H1 (cell line): ENCODE measurements around the gene ANGEL2. TPM values are rescaled to one million over a fixed set of nuclear protein-coding genes. Genes with fewer than 3 reads are reported as not detected.

Experiments used
- CTCF ChIA-PET: fragments of 300-600 bp; sonication (Branson Sonifier 250); formaldehyde crosslinking; loops from one replicate; lab custom pipeline; 2021; ENCODE audit not compliant: partially characterized antibody; lab: Charles Lee
- POLR2A ChIA-PET: fragments of 300-600 bp; sonication (Branson Sonifier 250); formaldehyde crosslinking; loops from one replicate; lab custom pipeline; 2021; ENCODE audit warnings: inconsistent platforms; ENCODE audit not compliant: partially characterized antibody; lab: Charles Lee
- DNase-seq, 2 experiments: peaks; one replicate each; pipeline versions ENCODE4 v3.0.0 to v3.0.0-alpha.2; 2010 to 2022; ENCODE audit warnings: low spot score in 2 of 2, low read depth in 1 of 2, mixed read lengths in 1 of 2
- FAIRE-seq: peaks from 2 replicates; lab custom pipeline; 2011; peaks lifted over from hg19 to GRCh38; lab: Jason Lieb, UNC
- H2AFZ ChIP-seq: 2 replicates; pipeline ENCODE4 v1.8.1; 2012; ENCODE audit warnings: low read length, inconsistent platforms
- H2AK5ac ChIP-seq: 2 replicates; pipeline ENCODE4 v1.6.1; 2013; ENCODE audit warnings: low read depth, low read length
- H2BK120ac ChIP-seq: replicated peaks from 2 replicates; pipeline ENCODE3; 2013; ENCODE audit warnings: low read depth, low read length, inconsistent platforms
- H2BK12ac ChIP-seq: 2 replicates; pipeline ENCODE4 v1.6.1; 2013; ENCODE audit warnings: low read depth, low read length
- H2BK15ac ChIP-seq: 2 replicates; pipeline ENCODE4 v1.6.1; 2013; ENCODE audit warnings: low read length
- H2BK20ac ChIP-seq: 2 replicates; pipeline ENCODE4 v1.6.1; 2013; ENCODE audit warnings: low read length
- H2BK5ac ChIP-seq: 2 replicates; pipeline ENCODE4 v1.6.1; 2013; ENCODE audit warnings: low read depth, low read length
- H3K14ac ChIP-seq: 2 replicates; pipeline ENCODE4 v1.6.1; 2013; ENCODE audit warnings: inconsistent platforms; ENCODE audit not compliant: insufficient read length
- H3K18ac ChIP-seq: 2 replicates; pipeline ENCODE4 v1.6.1; 2013; ENCODE audit warnings: low read length; ENCODE audit errors: extremely low read depth
- H3K23ac ChIP-seq: 2 replicates; pipeline ENCODE4 v1.6.1; 2013; ENCODE audit warnings: inconsistent platforms; ENCODE audit not compliant: insufficient read length
- H3K23me2 ChIP-seq: 2 replicates; pipeline ENCODE4 v1.6.1; 2013; ENCODE audit warnings: low read depth, low read length
- H3K27ac ChIP-seq: 2 replicates; pipeline ENCODE4 v1.6.1; 2011; ENCODE audit warnings: low read depth, low read length, inconsistent platforms
- H3K27me3 ChIP-seq, 4 experiments: replicated peaks in 1 of 4; 1 replicate in 1 of 4; 2 replicates in 3 of 4; pipeline versions ENCODE4 v1.6.1 to v1.8.1; 2011 to 2013; ENCODE audit warnings: low read length in 3 of 4, mild to moderate bottlenecking in 3 of 4, inconsistent platforms in 2 of 4, mixed read lengths in 2 of 4, moderate library complexity in 1 of 4; ENCODE audit not compliant: control insufficient read depth in 3 of 4, insufficient read depth in 3 of 4; ENCODE audit errors: extremely low read depth in 1 of 4
- H3K36me3 ChIP-seq, 4 experiments: 2 replicates each; pipeline versions ENCODE4 v1.6.1 to v1.8.1; 2011 to 2013; ENCODE audit warnings: mild to moderate bottlenecking in 4 of 4, low read length in 3 of 4, moderate library complexity in 2 of 4, control low read depth in 1 of 4, inconsistent platforms in 1 of 4; ENCODE audit not compliant: insufficient read depth in 4 of 4, control insufficient read depth in 2 of 4
- H3K4ac ChIP-seq: replicated peaks from 2 replicates; pipeline ENCODE3; 2013; ENCODE audit warnings: low read length, low read depth, mixed read lengths, inconsistent platforms; ENCODE audit not compliant: insufficient read length
- H3K4me1 ChIP-seq, 4 experiments: replicated peaks in 1 of 4; 1 replicate in 1 of 4; 2 replicates in 3 of 4; pipeline versions ENCODE4 v1.6.1 to v1.8.1; 2011 to 2013; ENCODE audit warnings: low read length in 3 of 4, inconsistent platforms in 2 of 4, mixed read lengths in 1 of 4; ENCODE audit not compliant: insufficient read depth in 4 of 4, control insufficient read depth in 3 of 4
- H3K4me2 ChIP-seq, 2 experiments: 2 replicates each; pipeline versions ENCODE4 v1.6.1 to v1.8.1; 2011 to 2013; ENCODE audit warnings: low read depth in 2 of 2, low read length in 2 of 2, control low read depth in 1 of 2, inconsistent platforms in 1 of 2, mild to moderate bottlenecking in 1 of 2; ENCODE audit not compliant: insufficient read depth in 1 of 2
- H3K4me3 ChIP-seq, 4 experiments: fragments of 200-600, 300-600 bp in 1 of 4; sonication (generic), shearing (Covaris generic), sonication (Bioruptor Twin) in 1 of 4; 2 replicates each; pipeline versions ENCODE4 v1.5.1 to v1.8.1; 2011 to 2016; ENCODE audit warnings: low read length in 4 of 4, low read depth in 3 of 4, control low read depth in 2 of 4, inconsistent platforms in 2 of 4, mild to moderate bottlenecking in 2 of 4, mixed read lengths in 1 of 4, moderate library complexity in 1 of 4; ENCODE audit not compliant: insufficient read depth in 2 of 4; ENCODE audit errors: extremely low read depth in 1 of 4
- H3K56ac ChIP-seq: replicated peaks from 2 replicates; pipeline ENCODE3; 2013; ENCODE audit warnings: low read depth, mild to moderate bottlenecking, mixed read lengths, low read length, inconsistent platforms; ENCODE audit not compliant: insufficient read length
- H3K79me1 ChIP-seq: 2 replicates; pipeline ENCODE4 v1.6.1; 2013; ENCODE audit warnings: low read depth, low read length, control low read depth
- H3K79me2 ChIP-seq, 2 experiments: 2 replicates each; pipeline versions ENCODE4 v1.6.1 to v1.8.1; 2012 to 2013; ENCODE audit warnings: low read length in 2 of 2, mild to moderate bottlenecking in 2 of 2, inconsistent platforms in 1 of 2; ENCODE audit not compliant: insufficient read depth in 2 of 2, control insufficient read depth in 1 of 2
- H3K9ac ChIP-seq, 4 experiments: replicated peaks in 1 of 4; 1 replicate in 1 of 4; 2 replicates in 3 of 4; pipeline versions ENCODE4 v1.6.1 to v1.8.1; 2011 to 2013; ENCODE audit warnings: low read depth in 3 of 4, low read length in 3 of 4, control low read depth in 2 of 4, mild to moderate bottlenecking in 2 of 4, moderate library complexity in 2 of 4, inconsistent platforms in 1 of 4; ENCODE audit errors: extremely low read depth in 1 of 4
- H3K9me3 ChIP-seq, 2 experiments: 2 replicates each; pipeline versions ENCODE4 v1.6.1 to v1.8.1; 2012 to 2013; ENCODE audit warnings: mild to moderate bottlenecking in 2 of 2, moderate library complexity in 2 of 2, control low read depth in 1 of 2, inconsistent platforms in 1 of 2, low read depth in 1 of 2, low read length in 1 of 2, mixed read lengths in 1 of 2; ENCODE audit not compliant: insufficient read depth in 2 of 2
- H4K20me1 ChIP-seq, 2 experiments: replicated peaks in 1 of 2; 2 replicates each; pipeline versions ENCODE3 to v1.8.1; 2011 to 2013; ENCODE audit warnings: inconsistent platforms in 2 of 2, low read length in 2 of 2, mild to moderate bottlenecking in 1 of 2; ENCODE audit not compliant: insufficient read depth in 2 of 2, control insufficient read depth in 1 of 2
- H4K5ac ChIP-seq: 2 replicates; pipeline ENCODE4 v1.6.1; 2013; ENCODE audit warnings: low read length, low read depth, mixed read lengths, inconsistent platforms; ENCODE audit not compliant: insufficient read length
- H4K8ac ChIP-seq: 2 replicates; pipeline ENCODE4 v1.8.0; 2013; ENCODE audit warnings: mild to moderate bottlenecking, moderate library complexity, low read length, inconsistent platforms; ENCODE audit not compliant: insufficient read depth; ENCODE audit errors: extremely low read depth
- H4K91ac ChIP-seq: replicated peaks from 2 replicates; pipeline ENCODE3; 2013; ENCODE audit warnings: low read length, mixed read lengths, inconsistent platforms; ENCODE audit not compliant: insufficient read length
- BACH1 ChIP-seq: IDR thresholded peaks from 2 replicates; pipeline ENCODE4 v1.6.1; 2012; ENCODE audit warnings: low read length, improper control_type of control experiment
- CHD1 ChIP-seq: IDR thresholded peaks from 2 replicates; pipeline ENCODE4 v1.6.1; 2012; ENCODE audit warnings: low read depth, low read length, improper control_type of control experiment
- EP300 ChIP-seq, 2 experiments: IDR thresholded peaks; 1 replicate in 1 of 2; 2 replicates in 1 of 2; pipeline ENCODE4 v1.6.1; 2011 to 2012; ENCODE audit warnings: low read depth in 2 of 2, low read length in 2 of 2, mild to moderate bottlenecking in 2 of 2, borderline replicate concordance in 1 of 2, inconsistent platforms in 1 of 2, moderate library complexity in 1 of 2
- POLR2AphosphoS5 ChIP-seq: IDR thresholded peaks from 2 replicates; pipeline ENCODE4 v1.6.1; 2011; ENCODE audit warnings: low read depth, low read length
- RBBP5 ChIP-seq: IDR thresholded peaks from 2 replicates; pipeline ENCODE4 v1.7.1; 2012; ENCODE audit warnings: low read depth, mild to moderate bottlenecking, inconsistent platforms, low read length, moderate library complexity, borderline replicate concordance
- SP2 ChIP-seq: IDR thresholded peaks from 2 replicates; pipeline ENCODE4 v1.6.1; 2012; ENCODE audit warnings: mild to moderate bottlenecking, low read length, inconsistent platforms
- TAF7 ChIP-seq: optimal IDR thresholded peaks from 2 replicates; pipeline ENCODE3; 2011; ENCODE audit warnings: low read depth, mild to moderate bottlenecking, inconsistent platforms, low read length, moderate library complexity, borderline replicate concordance
- TEAD4 ChIP-seq: IDR thresholded peaks from 2 replicates; pipeline ENCODE4 v1.6.1; 2012; ENCODE audit warnings: low read depth, low read length, inconsistent platforms, mixed read lengths
- ZNF274 ChIP-seq: IDR thresholded peaks from 2 replicates; pipeline ENCODE4 v1.7.0; 2012; ENCODE audit warnings: low read length, borderline replicate concordance; ENCODE audit errors: extremely low read depth
- WGBS, 2 experiments: shearing (Covaris generic) in 1 of 2; methylation state at CpG; one replicate each; pipeline versions ENCODE4 v1.1.6 to v1.1.7; 2013 to 2015; ENCODE audit warnings: low lambda C conversion rate in 2 of 2, mixed read lengths in 2 of 2, inconsistent platforms in 1 of 2, low coverage in 1 of 2, missing lambda C conversion rate in 1 of 2; ENCODE audit not compliant: insufficient replicate concordance in 2 of 2, insufficient coverage in 1 of 2, insufficient read length in 1 of 2; ENCODE audit errors: extremely low coverage in 1 of 2, missing lambda C conversion rate in 1 of 2; 5-methylcytosine and 5-hydroxymethylcytosine counted together
- polyA plus RNA-seq, 7 experiments: library from polyadenylated mRNA; depleted of rRNA in 3 of 7; stranded (reverse) in 5 of 7; unstranded in 2 of 7; fragments of >200 nt in 5 of 7; fragments of 200-250 nt in 2 of 7; gene quantifications; 1 replicate in 5 of 7; 2 replicates in 1 of 7; 4 replicates in 1 of 7; pipeline versions ENCODE4 v1.2.1 to v1.2.3, GENCODE V29; 2011 to 2013; ENCODE audit warnings: missing spikeins in 2 of 7, mixed read lengths in 2 of 7
- total RNA-seq: library from RNA; stranded (reverse); fragmentation: NEBNext Ultra II Directional; extraction: Animal tissue kit (Norgen Biotek cat#: 25700); gene quantifications from 2 replicates; pipeline ENCODE4 v1.2.1, GENCODE V29; 2021
- TF ChIP-seq, protein P1 (sequence below), 3 experiments: IDR thresholded peaks; 1 replicate in 2 of 3; 2 replicates in 1 of 3; pipeline versions ENCODE4 v1.5.1 to v1.6.1; 2011; ENCODE audit warnings: low read length in 3 of 3, mild to moderate bottlenecking in 3 of 3, inconsistent platforms in 2 of 3, low read depth in 1 of 3, moderate library complexity in 1 of 3; ENCODE audit not compliant: insufficient read depth in 1 of 3; ENCODE audit errors: control extremely low read depth in 1 of 3

ANGEL2 gene
- total and polyA plus RNA-seq, 2 of the 8 experiments (the other 6 are each of a cell fraction or from before 2014, with no cell fraction given): 18.1 to 39.9 TPM

DNA sequence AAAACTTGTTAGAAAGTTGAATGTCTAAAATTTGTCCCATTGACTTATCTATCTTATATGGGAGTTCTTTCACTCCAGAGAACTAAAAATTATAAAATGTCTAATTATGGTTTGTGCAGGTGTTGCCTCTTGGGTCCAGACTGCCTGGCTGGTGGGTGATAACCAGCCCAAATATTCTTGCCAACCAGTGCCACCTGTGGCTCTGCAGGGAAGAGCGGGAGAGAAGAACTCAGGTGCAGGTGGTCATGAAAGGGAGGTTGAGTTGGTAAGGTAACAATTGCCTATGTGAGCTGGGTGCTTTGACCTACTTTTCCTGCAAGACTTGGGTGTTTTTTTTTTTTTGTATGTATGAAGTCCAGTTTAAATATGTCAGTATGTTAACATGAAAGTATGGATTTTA, 45.6 kb upstream of the ANGEL2 start:
- Histone ChIP-seq H2BK20ac (no peak overlapping the region), H3K79me1 (no peaks in the 10 kb centered on the region; the same call in 1 of the 2 replicates), H3K18ac (no peak overlapping the region), H3K27me3 (no peaks in the 10 kb centered on the region), H3K23me2 (no peaks in the 10 kb centered on the region), H3K36me3 (no peaks in the 10 kb centered on the region), H2BK5ac (no peak overlapping the region), H3K9me3 (no peaks in the 10 kb centered on the region), H4K8ac (no peak overlapping the region), H2AK5ac (no peak overlapping the region), H3K79me2 (peaks cover 0 to 34% of the 10 kb centered on the region in 2 experiments; a peak in 2 of 4 replicates), H3K27ac (no peak overlapping the region), H3K56ac (peak overlapping the region; percentile 16), H2BK120ac (no peak overlapping the region), H3K4me3 (no peak overlapping the region), H3K4me1 (peaks cover 0 to 2% (median 0%) of the 10 kb centered on the region in 4 experiments; a peak in 1 of 7 replicates), H2BK15ac (no peak overlapping the region), H3K9ac (no peak overlapping the region), H2AFZ (no peak overlapping the region), H4K91ac (no peak overlapping the region), H3K4ac (no peak overlapping the region), H2BK12ac (no peak overlapping the region), H3K14ac (no peak overlapping the region), H4K20me1 (peaks cover 0 to 3% of the 10 kb centered on the region in 2 experiments), H3K23ac (no peak overlapping the region), H3K4me2 (no peak overlapping the region), H4K5ac (no peak overlapping the region)
- FAIRE-seq (peak; percentile 82), DNase-seq (no peak)
- CTCF ChIA-PET: interaction anchor here (0.5 to 1.2 kb wide), 6 partner anchors 14 to 1886 kb away, joined by 3 to 5 read pairs (median 3); no protein-coding TSS in a partner anchor
- WGBS, 2 experiments: 55% methylated on average over 1 of the region's 1 CpG; no CpG with 5 or more reads in 1 of the 2 experiments
- POLR2A ChIA-PET: no interaction called here
- no peak for TF ChIP-seq BACH1
- TF ChIP-seq POLR2AphosphoS5: no peak
- TF ChIP-seq EP300 (IDR thresholded peaks at IDR 0.05; ENCODE audit: borderline replicate concordance in 1 of 2, low read depth in 2 of 2, low read length in 2 of 2): no peak
- no peak for TF ChIP-seq TEAD4
- TF ChIP-seq RBBP5: no peak
- TF ChIP-seq CHD1: no peak
- TF ChIP-seq, protein P1, sequence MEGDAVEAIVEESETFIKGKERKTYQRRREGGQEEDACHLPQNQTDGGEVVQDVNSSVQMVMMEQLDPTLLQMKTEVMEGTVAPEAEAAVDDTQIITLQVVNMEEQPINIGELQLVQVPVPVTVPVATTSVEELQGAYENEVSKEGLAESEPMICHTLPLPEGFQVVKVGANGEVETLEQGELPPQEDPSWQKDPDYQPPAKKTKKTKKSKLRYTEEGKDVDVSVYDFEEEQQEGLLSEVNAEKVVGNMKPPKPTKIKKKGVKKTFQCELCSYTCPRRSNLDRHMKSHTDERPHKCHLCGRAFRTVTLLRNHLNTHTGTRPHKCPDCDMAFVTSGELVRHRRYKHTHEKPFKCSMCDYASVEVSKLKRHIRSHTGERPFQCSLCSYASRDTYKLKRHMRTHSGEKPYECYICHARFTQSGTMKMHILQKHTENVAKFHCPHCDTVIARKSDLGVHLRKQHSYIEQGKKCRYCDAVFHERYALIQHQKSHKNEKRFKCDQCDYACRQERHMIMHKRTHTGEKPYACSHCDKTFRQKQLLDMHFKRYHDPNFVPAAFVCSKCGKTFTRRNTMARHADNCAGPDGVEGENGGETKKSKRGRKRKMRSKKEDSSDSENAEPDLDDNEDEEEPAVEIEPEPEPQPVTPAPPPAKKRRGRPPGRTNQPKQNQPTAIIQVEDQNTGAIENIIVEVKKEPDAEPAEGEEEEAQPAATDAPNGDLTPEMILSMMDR (IDR thresholded peaks at IDR 0.05; ENCODE audit: control extremely low read depth in 1 of 3, insufficient read depth in 1 of 3, low read depth in 1 of 3, low read length in 3 of 3): peak; percentile 41 to 51 (median 43)
- no peak for TF ChIP-seq TAF7
- no peak for TF ChIP-seq SP2
- TF ChIP-seq ZNF274: no peak
